Naive B cell (primary cell): ENCODE results near the gene C6orf132. TPM values are rescaled to one million over a fixed set of nuclear protein-coding genes. Genes with fewer than 3 reads are reported as not detected.
A peak's percentile ranks its signal among the peaks of the same experiment; 100 is the strongest.
"Not testable (repeated sequence)": the region's sequence is repeated elsewhere in the genome, so short reads cannot be mapped to it uniquely, and the experiment has no call there.

Experiments
- ATAC-seq, 2 donors: fragments of 150-1000 bp; cut with Tn5 transposase; 2 replicates each; pipeline ENCODE4 v1.10.0; 2021; ENCODE audit warnings: low read depth in 2 of 2, mild to moderate bottlenecking in 2 of 2, moderate library complexity in 2 of 2
- DNase-seq: peaks from one replicate; pipeline ENCODE4 v3.0.0; 2022
- H3K27ac Mint-ChIP-seq, 6 donors: one replicate each; pipeline ENCODE4 v1.8.0; 2020 to 2022; ENCODE audit warnings: mild to moderate bottlenecking in 6 of 6, mixed read lengths in 6 of 6, moderate library complexity in 5 of 6, inconsistent platforms in 2 of 6
- H3K27me3 Mint-ChIP-seq, 3 donors: one replicate each; pipeline ENCODE4 v1.8.0; 2021 to 2022; ENCODE audit warnings: mixed read lengths in 3 of 3, mild to moderate bottlenecking in 1 of 3
- H3K36me3 Mint-ChIP-seq, 2 donors: one replicate each; pipeline ENCODE4 v1.8.0; 2020 to 2022; ENCODE audit warnings: mixed read lengths in 2 of 2, inconsistent platforms in 1 of 2, mild to moderate bottlenecking in 1 of 2
- H3K4me1 Mint-ChIP-seq, 3 donors: one replicate each; pipeline ENCODE4 v1.8.0; 2020 to 2022; ENCODE audit warnings: mixed read lengths in 3 of 3, inconsistent platforms in 1 of 3, mild to moderate bottlenecking in 1 of 3, moderate library complexity in 1 of 3
- H3K4me3 Mint-ChIP-seq, 8 donors: one replicate each; pipeline ENCODE4 v1.8.0; 2020 to 2022; ENCODE audit warnings: mild to moderate bottlenecking in 8 of 8, mixed read lengths in 8 of 8, moderate library complexity in 8 of 8, inconsistent platforms in 2 of 8
- H3K9me3 Mint-ChIP-seq, 7 donors: one replicate each; pipeline ENCODE4 v1.8.0; 2020 to 2022; ENCODE audit warnings: mixed read lengths in 7 of 7, mild to moderate bottlenecking in 5 of 7, inconsistent platforms in 2 of 7, moderate library complexity in 1 of 7
- polyA plus RNA-seq, 6 donors: library from polyadenylated mRNA; unstranded; fragments of 300-500 nt; fragmentation: Illumina TruSeq; gene quantifications; one replicate each; pipeline ENCODE4 v1.2.3, GENCODE V29; 2021; ENCODE audit warnings: low read depth in 6 of 6

C6orf132 gene
- polyA plus RNA-seq, 6 donors from 2014 or later, result not detected

GRCh38 chr6:42155293-42155692 is 12.9 kb upstream of the C6orf132 start:
- peaks cover 0 to 15% (median 10%) of the 10 kb centered on the region in 3 donors for H3K27me3 Mint-ChIP-seq
- H3K27ac Mint-ChIP-seq, result no peak overlapping the region
- peaks cover 0 to under 1% (median 0%) of the 10 kb centered on the region in 3 donors for H3K4me1 Mint-ChIP-seq
- no peak for ATAC-seq
- no peaks in the 10 kb centered on the region for H3K36me3 Mint-ChIP-seq
- H3K9me3 Mint-ChIP-seq, result no peaks in the 10 kb centered on the region
- no peak for DNase-seq
- no peak overlapping the region for H3K4me3 Mint-ChIP-seq

- Mint-ChIP-seq H3K27me3 (peaks cover 0 to 13% (median 10%) of the 10 kb centered on the region in 3 donors), H3K4me1 (no peaks in the 10 kb centered on the region), H3K36me3 (no peaks in the 10 kb centered on the region), H3K4me3 (no peak overlapping the region), H3K9me3 (no peaks in the 10 kb centered on the region), H3K27ac (peak overlapping the region in 1 of 6 donors; percentile 21)
- DNase-seq, result no peak
- ATAC-seq, result no peak
Observed at GRCh38 chr6:42154461-42155209, 12.2 kb upstream of the C6orf132 start.

- no peaks in the 10 kb centered on the region for H3K9me3 Mint-ChIP-seq
- ATAC-seq, result no peak
- no peak overlapping the region for H3K27ac Mint-ChIP-seq
Observed at GRCh38 chr6:42153921-42154320, 11.5 kb upstream of the C6orf132 start.

GRCh38 chr6:42152528-42153213 is 10.3 kb upstream of the C6orf132 start:
- H3K4me1 Mint-ChIP-seq, H3K4me3 Mint-ChIP-seq, H3K36me3 Mint-ChIP-seq, ATAC-seq, H3K9me3 Mint-ChIP-seq, H3K27ac Mint-ChIP-seq, DNase-seq: not testable (repeated sequence)
- H3K27me3 Mint-ChIP-seq, result peaks cover 4 to 18% (median 16%) of the 10 kb centered on the region in 3 donors

More at GRCh38 chr6:42153921-42154320, 11.5 kb upstream of the C6orf132 start:
- no peak overlapping the region for H3K4me3 Mint-ChIP-seq
- H3K36me3 Mint-ChIP-seq, result no peaks in the 10 kb centered on the region
- DNase-seq, result no peak
- no peaks in the 10 kb centered on the region for H3K4me1 Mint-ChIP-seq
- peaks cover 4 to 16% (median 13%) of the 10 kb centered on the region in 3 donors for H3K27me3 Mint-ChIP-seq

- H3K36me3 Mint-ChIP-seq, result no peaks in the 10 kb centered on the region
- no peaks in the 10 kb centered on the region for H3K9me3 Mint-ChIP-seq
- no peak for ATAC-seq
- no peak overlapping the region for H3K4me3 Mint-ChIP-seq
- no peak overlapping the region for H3K27ac Mint-ChIP-seq
- no peaks in the 10 kb centered on the region for H3K4me1 Mint-ChIP-seq
- no peak for DNase-seq
- H3K27me3 Mint-ChIP-seq, result peaks cover 4 to 18% (median 16%) of the 10 kb centered on the region in 3 donors
Observed at GRCh38 chr6:42152024-42152423, 9.6 kb upstream of the C6orf132 start.

- no peak for ATAC-seq
- no peak overlapping the region for H3K4me3 Mint-ChIP-seq
- no peaks in the 10 kb centered on the region for H3K9me3 Mint-ChIP-seq
- H3K4me1 Mint-ChIP-seq, result no peaks in the 10 kb centered on the region
- no peak for DNase-seq
- no peaks in the 10 kb centered on the region for H3K36me3 Mint-ChIP-seq
- H3K27me3 Mint-ChIP-seq, result peaks cover 4 to 23% (median 22%) of the 10 kb centered on the region in 3 donors
- no peak overlapping the region for H3K27ac Mint-ChIP-seq
Observed at GRCh38 chr6:42150254-42150653, 7.8 kb upstream of the C6orf132 start.

GRCh38 chr6:42148058-42148457 is 5.6 kb upstream of the C6orf132 start:
- H3K27ac Mint-ChIP-seq, result no peak overlapping the region
- no peaks in the 10 kb centered on the region for H3K36me3 Mint-ChIP-seq
- no peak for DNase-seq
- H3K27me3 Mint-ChIP-seq, result peaks cover 15 to 35% (median 34%) of the 10 kb centered on the region in 3 donors
- H3K9me3 Mint-ChIP-seq, result no peaks in the 10 kb centered on the region
- peaks cover 0 to 1% (median under 1%) of the 10 kb centered on the region in 3 donors for H3K4me1 Mint-ChIP-seq
- ATAC-seq, result no peak
- peak overlapping the region in 2 of 8 donors; percentile 25 to 35 for H3K4me3 Mint-ChIP-seq

- Mint-ChIP-seq H3K27me3 (peaks cover 19 to 39% (median 38%) of the 10 kb centered on the region in 3 donors), H3K4me1 (peaks cover 3 to 7% (median 6%) of the 10 kb centered on the region in 3 donors), H3K36me3 (no peaks in the 10 kb centered on the region), H3K4me3 (peak overlapping the region in 1 of 8 donors; percentile 48), H3K9me3 (no peaks in the 10 kb centered on the region), H3K27ac (no peak overlapping the region)
- DNase-seq, result no peak
- ATAC-seq, result no peak
Observed at GRCh38 chr6:42147138-42147562, 4.7 kb upstream of the C6orf132 start.

GRCh38 chr6:42141603-42142117 is 760 bp downstream of the C6orf132 start:
- Mint-ChIP-seq H3K9me3 (no peaks in the 10 kb centered on the region), H3K4me3 (peak overlapping the region in 5 of 8 donors; percentile 28 to 62 (median 32)), H3K36me3 (no peaks in the 10 kb centered on the region), H3K27ac (peak overlapping the region in 1 of 6 donors; percentile 59), H3K27me3 (peaks cover 29 to 42% (median 39%) of the 10 kb centered on the region in 3 donors), H3K4me1 (peaks cover 18 to 26% (median 25%) of the 10 kb centered on the region in 3 donors)
- ATAC-seq, result no peak
- DNase-seq, result no peak

- Mint-ChIP-seq H3K36me3 (no peaks in the 10 kb centered on the region), H3K4me3 (peak overlapping the region in 6 of 8 donors; percentile 28 to 77 (median 37)), H3K27ac (no peak overlapping the region), H3K9me3 (no peaks in the 10 kb centered on the region), H3K4me1 (peaks cover 23 to 32% (median 32%) of the 10 kb centered on the region in 3 donors), H3K27me3 (peaks cover 29 to 42% (median 39%) of the 10 kb centered on the region in 3 donors)
- ATAC-seq (no peak), DNase-seq (no peak)
Observed at GRCh38 chr6:42140756-42141602, 1.4 kb downstream of the C6orf132 start.

GRCh38 chr6:42140032-42140431 is 2.4 kb downstream of the C6orf132 start:
- ATAC-seq, result peak; percentile 67 to 75
- Mint-ChIP-seq H3K27ac (no peak overlapping the region), H3K4me1 (peaks cover 23 to 32% (median 32%) of the 10 kb centered on the region in 3 donors), H3K9me3 (no peaks in the 10 kb centered on the region), H3K36me3 (no peaks in the 10 kb centered on the region), H3K27me3 (peaks cover 29 to 34% (median 32%) of the 10 kb centered on the region in 3 donors), H3K4me3 (peak overlapping the region in 3 of 8 donors; percentile 13 to 60 (median 47))
- peak; percentile 17 for DNase-seq

GRCh38 chr6:42138630-42139619 is 3.5 kb downstream of the C6orf132 start:
- H3K36me3 Mint-ChIP-seq, result no peaks in the 10 kb centered on the region
- DNase-seq (no peak), ATAC-seq (no peak)
- H3K9me3 Mint-ChIP-seq, result no peaks in the 10 kb centered on the region
- H3K27me3 Mint-ChIP-seq, result peaks cover 25 to 31% (median 27%) of the 10 kb centered on the region in 3 donors
- peaks cover 23 to 32% (median 32%) of the 10 kb centered on the region in 3 donors for H3K4me1 Mint-ChIP-seq
- H3K4me3 Mint-ChIP-seq, result no peak overlapping the region
- H3K27ac Mint-ChIP-seq, result no peak overlapping the region
